ENCODE measurements around the gene CBLB.

DNA sequence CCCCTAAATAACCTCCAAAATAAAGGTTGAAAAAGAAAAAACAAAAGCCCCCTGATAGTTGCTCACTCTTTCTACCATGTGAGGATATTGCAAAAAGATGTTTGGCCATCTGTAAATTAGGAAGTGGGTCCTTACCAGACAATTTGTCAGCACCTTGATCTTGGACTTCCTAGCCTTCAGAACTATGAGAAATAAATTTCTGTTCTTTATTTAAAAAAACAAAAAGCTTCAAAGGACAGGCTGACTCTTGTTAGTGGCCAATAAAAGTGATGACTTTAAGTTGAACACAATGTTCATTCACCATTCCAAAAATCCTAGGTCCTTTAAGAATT is 103.5 kb downstream of the CBLB start:
- TF ChIP-seq, protein P1, sequence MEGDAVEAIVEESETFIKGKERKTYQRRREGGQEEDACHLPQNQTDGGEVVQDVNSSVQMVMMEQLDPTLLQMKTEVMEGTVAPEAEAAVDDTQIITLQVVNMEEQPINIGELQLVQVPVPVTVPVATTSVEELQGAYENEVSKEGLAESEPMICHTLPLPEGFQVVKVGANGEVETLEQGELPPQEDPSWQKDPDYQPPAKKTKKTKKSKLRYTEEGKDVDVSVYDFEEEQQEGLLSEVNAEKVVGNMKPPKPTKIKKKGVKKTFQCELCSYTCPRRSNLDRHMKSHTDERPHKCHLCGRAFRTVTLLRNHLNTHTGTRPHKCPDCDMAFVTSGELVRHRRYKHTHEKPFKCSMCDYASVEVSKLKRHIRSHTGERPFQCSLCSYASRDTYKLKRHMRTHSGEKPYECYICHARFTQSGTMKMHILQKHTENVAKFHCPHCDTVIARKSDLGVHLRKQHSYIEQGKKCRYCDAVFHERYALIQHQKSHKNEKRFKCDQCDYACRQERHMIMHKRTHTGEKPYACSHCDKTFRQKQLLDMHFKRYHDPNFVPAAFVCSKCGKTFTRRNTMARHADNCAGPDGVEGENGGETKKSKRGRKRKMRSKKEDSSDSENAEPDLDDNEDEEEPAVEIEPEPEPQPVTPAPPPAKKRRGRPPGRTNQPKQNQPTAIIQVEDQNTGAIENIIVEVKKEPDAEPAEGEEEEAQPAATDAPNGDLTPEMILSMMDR (IDR thresholded peaks at IDR 0.05): no peak
- no peak for TF ChIP-seq EP300 (IDR thresholded peaks at IDR 0.05)
- no peak for TF ChIP-seq POLR2A (IDR thresholded peaks at IDR 0.05)

Data from tibial nerve (tissue), 4 donors.